GM12878 (cell line): ENCODE data around the gene RAMP1.

ENCODE experiments used
- BHLHE40 ChIP-seq, 2 experiments: fragments of 450-650 bp in 1 of 2; IDR thresholded peaks; 2 replicates each; pipeline ENCODE4 v1.6.1; 2011 to 2017; ENCODE audit warnings: low read depth in 2 of 2, borderline replicate concordance in 1 of 2, improper control_type of control experiment in 1 of 2, low read length in 1 of 2, mild to moderate bottlenecking in 1 of 2
- BRCA1 ChIP-seq: IDR thresholded peaks from 2 replicates; pipeline ENCODE4 v1.6.1; 2011; ENCODE audit warnings: low read depth, low read length, improper control_type of control experiment
- CTCF ChIP-seq, 3 experiments: IDR thresholded peaks in 2 of 3; conservative IDR thresholded peaks in 1 of 3; 2 replicates each; pipeline ENCODE4 v1.5.1; 2011; ENCODE audit warnings: low read depth in 3 of 3, low read length in 3 of 3, mild to moderate bottlenecking in 3 of 3, control low read depth in 2 of 3, moderate library complexity in 2 of 3, inconsistent platforms in 1 of 3, mixed read lengths in 1 of 3; ENCODE audit not compliant: control insufficient read depth in 2 of 3, insufficient read depth in 1 of 3; ENCODE audit errors: extremely low read depth in 1 of 3
- MTA2 ChIP-seq: fragments of 450-650 bp; IDR thresholded peaks from 2 replicates; pipeline ENCODE4 v1.6.1; 2016; ENCODE audit warnings: low read depth, mild to moderate bottlenecking, moderate library complexity
- NR2F1 ChIP-seq: fragments of 450-650 bp; conservative IDR thresholded peaks from 2 replicates; pipeline ENCODE4 v1.6.1; 2017; ENCODE audit warnings: mild to moderate bottlenecking
- POLR2A ChIP-seq: IDR thresholded peaks from 2 replicates; pipeline ENCODE4 v1.6.1; 2011; ENCODE audit warnings: low read depth, mild to moderate bottlenecking, low read length
- POLR2AphosphoS5 ChIP-seq: IDR thresholded peaks from 2 replicates; pipeline ENCODE4 v1.6.1; 2011; ENCODE audit warnings: mild to moderate bottlenecking, low read length, inconsistent platforms
- SP1 ChIP-seq: IDR thresholded peaks from one replicate; pipeline ENCODE4 v1.6.1; 2011; ENCODE audit warnings: low read depth, low read length
- TAF1 ChIP-seq: IDR thresholded peaks from 2 replicates; pipeline ENCODE4 v1.6.1; 2011; ENCODE audit warnings: mild to moderate bottlenecking, low read depth, low read length, borderline replicate concordance
- TARDBP ChIP-seq: IDR thresholded peaks from 2 replicates; pipeline ENCODE4 v1.6.1; 2016; ENCODE audit warnings: borderline replicate concordance
- TCF12 ChIP-seq: IDR thresholded peaks from 2 replicates; pipeline ENCODE4 v1.6.1; 2011; ENCODE audit warnings: low read depth, mild to moderate bottlenecking, low read length

- TF ChIP-seq TCF12 (no peak), CTCF (IDR thresholded peaks at IDR 0.05 in 2 of 3, conservative IDR thresholded peaks at IDR 0.05 in 1 of 3; ENCODE audit: control insufficient read depth in 2 of 3, extremely low read depth in 1 of 3, insufficient read depth in 1 of 3, low read depth in 3 of 3, low read length in 3 of 3) (no peak), TAF1 (no peak), POLR2AphosphoS5 (no peak), SP1 (no peak), TARDBP (no peak), POLR2A (no peak), NR2F1 (no peak), BHLHE40 (IDR thresholded peaks at IDR 0.05; ENCODE audit: borderline replicate concordance in 1 of 2, low read depth in 2 of 2, low read length in 1 of 2) (no peak), BRCA1 (no peak), MTA2 (no peak)
Observed at GRCh38 chr2:237924164-237924534, 64.7 kb downstream of the RAMP1 start.
